ENCODE data around the gene FBXL15. TPM values are rescaled to one million over a fixed set of nuclear protein-coding genes. Genes with fewer than 3 reads are reported as not detected.
A peak's percentile ranks its signal among the peaks of the same experiment; 100 is the strongest.

FBXL15 gene
- total RNA-seq, 1 donor from 2014 or later = 9.4 TPM

DNA sequence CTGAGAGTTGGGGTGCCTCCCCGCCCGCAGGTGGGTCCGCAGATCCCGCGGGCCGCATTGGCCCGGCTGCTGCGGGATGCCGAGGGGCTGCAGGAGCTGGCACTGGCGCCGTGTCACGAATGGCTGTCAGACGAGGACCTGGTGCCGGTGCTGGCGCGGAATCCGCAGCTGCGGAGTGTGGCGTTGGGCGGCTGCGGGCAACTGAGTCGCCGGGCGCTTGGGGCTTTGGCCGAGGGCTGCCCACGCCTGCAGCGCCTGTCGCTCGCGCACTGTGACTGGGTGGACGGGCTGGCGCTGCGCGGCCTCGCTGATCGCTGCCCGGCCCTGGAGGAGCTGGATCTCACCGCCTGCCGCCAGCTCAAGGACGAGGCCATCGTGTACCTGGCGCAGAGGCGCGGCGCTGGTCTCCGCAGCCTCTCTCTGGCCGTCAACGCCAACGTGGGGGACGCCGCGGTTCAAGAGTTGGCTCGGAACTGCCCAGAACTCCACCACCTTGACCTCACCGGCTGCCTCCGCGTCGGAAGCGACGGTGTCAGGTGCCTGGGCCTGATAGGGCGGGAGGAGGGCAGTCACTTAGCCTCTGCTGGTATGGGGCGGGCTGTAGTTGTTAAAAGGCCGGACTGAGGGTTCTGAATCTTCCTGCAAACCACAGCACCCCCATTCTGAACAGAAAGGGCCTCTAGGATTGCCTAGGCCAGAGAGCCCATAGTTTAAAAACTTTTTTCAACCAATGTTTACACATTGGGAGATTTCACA, 1.3 kb downstream of the FBXL15 start:
- intact Hi-C loops (cut with DNase I) = no loop called here
- ATAC-seq (ENCODE audit: poor library complexity) (peak; percentile 18), DNase-seq (peak; percentile 60)

DNA sequence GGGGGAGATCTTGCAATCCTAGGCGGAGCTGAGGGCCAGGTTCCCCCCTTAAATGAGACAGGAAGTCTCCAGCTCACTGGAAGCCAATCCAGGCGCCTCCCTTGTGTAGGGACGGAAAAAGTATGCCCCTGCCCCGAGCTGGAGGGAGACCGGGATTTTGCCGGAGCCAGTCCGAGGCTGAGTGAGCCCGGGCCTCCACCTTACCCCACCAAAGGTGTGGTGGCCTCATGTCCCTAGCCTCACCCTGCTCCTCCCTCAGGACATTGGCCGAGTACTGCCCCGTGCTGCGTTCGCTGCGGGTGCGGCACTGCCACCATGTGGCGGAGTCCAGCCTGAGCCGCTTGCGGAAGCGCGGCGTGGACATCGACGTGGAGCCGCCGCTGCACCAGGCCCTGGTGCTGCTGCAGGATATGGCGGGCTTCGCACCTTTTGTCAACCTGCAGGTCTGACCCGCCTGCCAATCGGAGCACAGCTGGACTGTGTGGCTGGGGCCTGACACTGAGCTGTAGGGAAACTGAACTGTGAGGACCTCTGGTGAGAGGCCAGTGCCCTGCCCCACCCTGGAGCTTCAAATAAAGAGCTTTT, 2.0 kb downstream of the FBXL15 start:
- intact Hi-C loops (cut with DNase I) = no loop called here
- DNase-seq (peak; percentile 88), ATAC-seq (ENCODE audit: poor library complexity) (peak; percentile 67)

DNA sequence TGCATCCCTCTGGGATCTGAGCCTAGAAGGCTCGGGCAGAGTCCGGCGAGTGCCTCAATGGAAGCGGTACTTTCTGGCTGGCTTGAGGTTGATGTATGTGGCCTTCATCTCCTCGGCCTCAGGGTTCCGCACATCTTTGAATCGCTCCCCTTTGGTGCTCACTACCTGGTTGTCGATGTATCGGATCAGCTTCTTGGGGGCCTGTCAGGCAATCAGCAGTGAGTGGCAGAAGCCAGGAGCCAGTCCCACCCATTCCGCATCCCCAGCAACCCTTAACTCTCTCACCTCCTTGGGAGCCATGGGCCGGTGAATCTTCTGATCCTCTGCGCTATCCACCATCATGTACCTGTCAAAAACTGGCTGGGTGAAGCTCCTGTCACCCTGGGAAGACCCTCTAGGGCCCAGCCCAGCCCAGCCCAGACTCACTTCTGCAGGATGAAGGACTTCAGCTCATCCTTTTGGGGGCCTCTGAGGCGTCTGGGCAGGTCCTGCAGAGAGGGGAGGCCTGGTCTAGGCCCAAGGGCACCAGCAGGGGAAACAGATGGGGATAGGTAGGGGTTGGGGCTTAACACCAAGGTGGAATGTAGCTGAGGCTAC, 2.8 kb downstream of the FBXL15 start:
- DNase-seq = no peak
- ATAC-seq (ENCODE audit: poor library complexity) = no peak
- intact Hi-C loops (cut with DNase I) = no loop called here

DNA sequence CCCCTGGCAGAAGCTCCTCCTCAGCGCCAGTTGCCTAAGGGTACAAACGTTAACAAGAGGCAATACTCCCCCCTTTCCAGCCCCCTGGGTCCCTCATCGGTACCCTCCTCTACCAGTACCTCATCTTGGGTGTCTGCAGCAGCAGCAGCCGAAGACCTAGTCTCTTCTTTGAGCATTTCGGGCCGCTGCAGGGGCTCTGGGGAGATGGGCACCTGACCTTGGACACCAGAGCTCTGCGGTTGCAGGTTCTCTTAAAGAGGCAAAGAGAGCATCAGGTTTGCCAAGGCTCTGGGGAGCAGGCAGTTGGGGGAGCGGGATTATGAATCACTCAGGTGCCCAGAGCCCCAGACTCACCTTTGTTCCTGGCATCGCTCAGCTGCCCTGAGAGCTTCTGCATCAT, 3.5 kb downstream of the FBXL15 start:
- ATAC-seq (ENCODE audit: poor library complexity) (no peak), DNase-seq (no peak)
- intact Hi-C loops (cut with DNase I) = no loop called here

- ATAC-seq (ENCODE audit: poor library complexity) (no peak), DNase-seq (no peak)
- intact Hi-C loops (cut with DNase I) = no loop called here
Measured at GRCh38 chr10:102424916-102425315, 4.3 kb downstream of the FBXL15 start.

DNA sequence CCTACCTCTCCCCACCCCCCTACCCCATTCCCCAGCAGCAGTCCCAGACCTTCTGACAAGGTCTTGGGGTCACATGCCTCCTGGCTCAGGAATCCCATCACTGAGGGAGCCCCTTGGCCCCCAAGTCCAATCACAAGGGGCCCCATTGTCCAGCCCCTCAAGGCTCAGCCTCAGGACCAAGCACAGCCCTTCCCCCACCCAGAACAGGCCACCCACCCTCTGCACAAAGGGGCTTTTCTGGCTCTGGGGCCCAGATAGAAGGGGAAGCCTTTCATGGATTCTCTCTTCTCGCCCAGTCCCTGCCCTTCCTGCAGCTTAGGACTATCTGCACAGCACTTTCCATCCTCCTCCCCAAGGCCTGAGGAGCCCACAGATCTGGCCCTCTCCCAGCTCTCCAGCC, 4.8 kb downstream of the FBXL15 start:
- intact Hi-C loops (cut with DNase I) = no loop called here
- ATAC-seq (ENCODE audit: poor library complexity) (no peak), DNase-seq (no peak)

DNA sequence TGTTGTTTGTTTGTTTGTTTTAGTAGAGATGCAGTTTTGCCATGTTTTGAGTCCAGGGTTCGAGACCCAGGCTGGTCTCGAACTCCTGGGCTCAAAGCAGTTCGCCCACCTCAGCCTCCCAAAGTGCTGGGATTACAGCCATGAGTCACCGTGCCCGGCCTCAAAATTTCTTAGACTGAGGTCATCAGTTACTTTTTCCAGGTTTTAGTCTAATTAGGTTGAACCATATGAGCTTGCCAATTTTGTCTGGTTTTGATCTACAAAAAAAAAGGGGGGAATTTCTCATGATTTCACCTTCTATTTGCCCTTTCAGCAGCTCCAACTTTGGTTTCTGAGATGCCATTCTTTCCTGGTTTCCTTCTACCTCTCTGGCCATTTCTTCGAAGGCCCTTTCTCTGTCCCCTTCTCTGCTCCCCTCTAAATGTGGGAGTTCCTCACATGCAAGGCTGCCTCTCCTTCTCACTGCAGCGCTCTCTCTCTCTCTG, 6.2 kb downstream of the FBXL15 start:
- no peak for ATAC-seq (ENCODE audit: poor library complexity)
- no peak for DNase-seq
- intact Hi-C loops (cut with DNase I) = no loop called here

GRCh38 chr10:102429468-102429867, 8.8 kb downstream of the FBXL15 start:
- intact Hi-C loops (cut with DNase I) = no loop called here
- DNase-seq (no peak), ATAC-seq (ENCODE audit: poor library complexity) (no peak)

DNA sequence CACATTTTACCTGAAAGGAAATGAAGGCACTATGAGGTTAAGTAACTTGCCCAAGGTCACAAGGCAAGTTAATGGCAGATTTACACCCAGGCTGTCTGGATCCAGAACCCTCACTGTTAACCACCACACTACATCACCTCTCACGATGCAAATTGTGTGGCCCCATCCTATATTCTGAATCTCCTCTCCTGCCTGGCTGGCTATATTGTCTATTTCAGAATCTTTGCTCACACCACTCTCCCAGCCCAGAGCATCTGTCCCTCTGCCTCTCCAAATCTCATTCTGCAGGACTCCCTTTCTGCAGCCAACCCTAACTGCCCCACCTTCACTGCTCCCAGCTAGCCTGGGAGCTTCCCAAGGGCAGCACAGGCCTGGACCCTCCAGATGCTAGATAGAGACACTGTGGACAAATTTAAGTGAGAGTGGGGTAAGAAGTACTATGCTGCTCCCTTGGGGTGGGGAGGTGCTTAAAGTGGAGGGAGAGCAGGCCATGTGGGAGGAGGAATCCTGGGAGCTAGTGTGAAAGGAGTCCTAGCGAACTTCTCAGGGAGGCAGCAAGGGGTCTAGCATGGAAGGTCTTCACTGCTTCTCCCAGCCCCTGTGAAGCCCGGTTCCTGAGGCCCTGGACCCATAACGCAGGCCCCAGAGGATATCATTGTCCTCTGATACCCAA, 11.0 kb downstream of the FBXL15 start:
- intact Hi-C loops (cut with DNase I) = no loop called here
- peak; percentile 9 for ATAC-seq (ENCODE audit: poor library complexity)
- DNase-seq = no peak

- DNase-seq (peak; percentile 98), ATAC-seq (ENCODE audit: poor library complexity) (peak; percentile 98)
- intact Hi-C loops (cut with DNase I) = no loop called here
Measured at GRCh38 chr10:102432162-102432950, 11.7 kb downstream of the FBXL15 start, which contains the start of gene CUEDC2. TSS of gene CUEDC2 (minus strand) at chr10:102432574. CDS start at chr10:102425188, 7,386 bp downstream.

DNA sequence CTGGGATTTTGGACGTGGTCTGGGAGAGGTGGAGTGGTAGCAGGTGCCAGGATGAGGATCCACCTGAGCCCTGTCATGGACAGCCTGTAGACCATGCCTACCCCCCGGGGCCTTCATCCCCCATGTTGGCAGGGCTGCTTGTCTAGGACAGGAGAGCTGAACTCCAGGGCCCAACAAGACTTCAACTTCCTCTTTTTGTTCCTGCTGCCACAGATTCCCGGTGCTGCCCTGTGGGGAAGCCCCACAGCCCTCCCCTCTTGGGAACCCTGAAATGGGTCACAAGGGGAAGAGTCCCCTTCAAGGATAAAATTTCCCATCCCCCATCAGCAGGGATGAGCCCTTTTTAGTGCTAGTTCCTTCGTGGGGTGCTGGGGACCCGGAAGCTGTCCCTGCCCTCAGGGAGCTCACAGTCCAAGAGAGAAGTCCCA, 13.0 kb downstream of the FBXL15 start:
- ATAC-seq (ENCODE audit: poor library complexity) (peak; percentile 5), DNase-seq (no peak)
- intact Hi-C loops (cut with DNase I) = no loop called here

DNA sequence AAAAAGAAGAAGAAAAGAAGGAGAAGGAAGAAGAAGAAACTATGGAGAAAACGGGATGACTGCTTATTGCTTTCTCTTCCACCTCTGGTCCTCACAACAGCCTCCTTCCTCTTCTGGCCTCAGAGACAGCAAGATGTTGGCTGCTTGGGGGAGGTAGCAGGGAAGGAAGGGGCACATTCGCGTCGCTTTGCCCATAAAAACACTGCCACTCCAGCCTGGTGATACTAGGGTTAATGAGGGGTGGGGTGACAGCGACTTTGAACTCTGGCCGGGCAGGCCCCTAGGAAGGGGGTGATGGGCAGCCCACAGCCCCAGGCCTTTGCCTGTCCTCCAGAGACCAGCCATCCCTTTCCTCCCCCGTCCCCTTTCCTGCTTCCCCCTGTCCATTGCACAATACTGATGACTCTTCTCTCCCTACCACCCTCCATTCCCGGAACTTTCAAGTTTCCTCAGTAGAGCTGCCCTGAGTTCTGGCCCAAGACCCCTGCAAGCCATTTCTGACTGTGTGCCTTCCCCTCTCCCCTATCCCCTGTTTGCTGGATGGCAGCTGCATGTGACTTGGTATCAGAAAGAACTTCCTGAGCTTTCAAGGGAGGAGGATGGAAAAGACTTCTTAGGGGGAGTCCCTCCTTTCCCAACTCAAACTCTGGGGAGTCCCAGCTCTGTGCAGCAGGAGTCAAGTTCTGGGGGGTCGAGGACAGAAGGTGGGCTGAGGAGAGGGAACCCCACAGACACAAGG, 13.9 kb downstream of the FBXL15 start:
- DNase-seq (no peak), ATAC-seq (ENCODE audit: poor library complexity) (no peak)
- intact Hi-C loops (cut with DNase I) = no loop called here

GRCh38 chr10:102435133-102435497, 14.5 kb downstream of the FBXL15 start:
- intact Hi-C loops (cut with DNase I) = no loop called here
- no peak for ATAC-seq (ENCODE audit: poor library complexity)
- no peak for DNase-seq

DNA sequence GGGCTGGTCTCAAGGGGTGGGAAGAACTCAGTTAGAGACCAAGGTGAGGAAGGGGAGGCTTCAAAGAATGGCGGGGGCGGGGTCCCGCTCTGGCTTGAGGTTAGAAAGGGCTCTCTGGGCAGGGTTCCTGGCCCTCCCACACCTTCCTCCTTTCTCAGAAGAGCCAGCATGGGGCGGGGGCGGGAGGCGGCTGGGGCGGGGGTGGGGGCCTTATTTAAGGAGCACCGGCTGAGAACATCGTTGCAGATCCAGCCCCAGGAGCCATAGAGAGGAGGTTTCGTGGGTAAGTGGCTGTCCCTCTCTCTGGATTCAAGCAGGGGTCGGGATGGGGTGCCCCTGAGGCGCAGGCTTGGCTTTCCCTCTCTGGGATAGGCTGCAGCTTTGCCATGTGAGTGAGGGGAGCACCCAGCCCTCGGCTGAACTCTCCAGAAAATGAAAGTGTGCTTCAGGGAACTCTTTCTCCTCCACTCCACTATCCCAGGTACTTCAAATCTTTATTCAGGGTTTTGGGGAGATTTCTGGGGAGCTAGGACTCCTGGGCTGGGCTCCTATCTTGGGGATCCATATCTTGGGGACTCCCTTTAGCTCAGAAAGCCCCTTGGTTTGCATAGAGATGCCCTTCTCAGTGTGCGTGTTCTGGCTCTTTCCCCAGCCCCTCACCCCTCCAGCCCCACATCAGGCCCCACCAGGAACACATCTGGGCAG, 15.0 kb downstream of the FBXL15 start:
- intact Hi-C loops (cut with DNase I) = no loop called here
- ATAC-seq (ENCODE audit: poor library complexity) = no peak
- no peak for DNase-seq

- ATAC-seq (ENCODE audit: poor library complexity) = no peak
- intact Hi-C loops (cut with DNase I) = no loop called here
- DNase-seq = no peak
Measured at GRCh38 chr10:102436312-102436711, 15.7 kb downstream of the FBXL15 start.

DNA sequence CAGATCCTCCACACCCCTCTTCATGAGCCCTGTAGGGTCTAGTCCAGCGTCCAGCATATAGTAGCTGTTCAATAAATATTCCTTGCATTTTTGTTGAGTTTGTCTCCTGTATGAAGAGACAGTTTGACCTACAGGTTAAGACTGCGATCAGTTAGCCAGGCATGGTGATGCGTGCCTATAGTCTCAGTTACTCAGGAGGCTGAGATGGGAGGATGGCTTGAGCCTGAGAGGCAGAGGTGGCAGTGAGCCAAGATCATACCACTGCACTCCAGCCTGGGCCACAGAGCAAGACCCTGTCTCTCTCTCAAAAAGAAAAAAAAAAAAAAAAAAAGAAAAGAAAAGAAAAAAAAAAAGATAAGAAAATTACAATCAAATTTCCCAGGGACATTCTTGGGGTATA, 16.9 kb downstream of the FBXL15 start:
- ATAC-seq (ENCODE audit: poor library complexity) = no peak
- intact Hi-C loops (cut with DNase I) = no loop called here
- DNase-seq = no peak

DNA sequence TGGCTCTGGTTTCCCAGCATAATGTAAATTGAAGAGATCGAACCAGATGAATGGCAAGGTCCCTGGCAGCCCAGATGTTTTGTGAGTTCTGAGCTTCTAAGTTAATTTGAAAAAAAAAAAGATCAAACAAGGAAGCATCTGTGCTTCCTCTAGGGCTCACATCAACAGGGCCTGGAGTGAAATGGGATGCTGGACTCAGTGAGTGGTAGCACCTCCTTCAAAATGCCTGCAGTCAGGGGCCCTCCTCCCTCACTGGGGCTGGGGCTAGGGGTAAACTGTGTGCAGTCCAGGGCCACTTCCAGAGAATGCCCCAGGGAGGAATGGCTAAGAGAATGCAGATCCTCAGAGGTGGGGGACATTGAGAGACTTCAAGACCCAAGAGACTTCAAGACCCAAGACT, 17.7 kb downstream of the FBXL15 start:
- intact Hi-C loops (cut with DNase I) = no loop called here
- DNase-seq (no peak), ATAC-seq (ENCODE audit: poor library complexity) (no peak)

DNA sequence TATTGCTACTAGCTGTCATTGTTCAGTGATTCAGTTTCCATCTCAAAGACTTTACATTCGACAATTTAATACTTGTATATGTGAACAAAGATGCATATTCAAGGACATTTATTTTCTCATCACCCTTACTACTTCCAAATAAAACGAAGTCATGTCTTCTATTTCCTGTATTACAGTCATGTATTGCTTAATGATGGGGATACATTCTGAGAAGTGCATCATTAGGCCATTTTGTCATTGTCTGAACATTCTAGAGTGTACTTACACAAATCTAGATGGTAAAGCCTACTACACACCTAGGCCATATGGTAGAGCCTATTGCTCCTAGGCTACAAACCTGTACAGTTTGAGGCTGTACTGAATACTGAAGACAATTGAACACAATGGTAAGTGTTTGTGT, 24.2 kb downstream of the FBXL15 start:
- no peak for ATAC-seq (ENCODE audit: poor library complexity)
- no peak for DNase-seq
- intact Hi-C loops (cut with DNase I) = no loop called here

Data from Right ventricle myocardium superior (tissue), 1 donor.